Stimulated activated CD4-positive, alpha-beta T cell treated with anti-CD3 and anti-CD28 coated beads, Interleukin-2, amount 100 ng/mL, for 24 hours (primary cell): ENCODE measurements around the gene LAMA1.
"Not testable (repeated sequence)": the region's sequence is repeated elsewhere in the genome, so short reads cannot be mapped to it uniquely, and the experiment has no call there.

Source experiments
- DNase-seq, 2 donors: peaks; one replicate each; pipeline ENCODE4 v3.0.0-alpha.2; 2020

Gene LAMA1

DNA sequence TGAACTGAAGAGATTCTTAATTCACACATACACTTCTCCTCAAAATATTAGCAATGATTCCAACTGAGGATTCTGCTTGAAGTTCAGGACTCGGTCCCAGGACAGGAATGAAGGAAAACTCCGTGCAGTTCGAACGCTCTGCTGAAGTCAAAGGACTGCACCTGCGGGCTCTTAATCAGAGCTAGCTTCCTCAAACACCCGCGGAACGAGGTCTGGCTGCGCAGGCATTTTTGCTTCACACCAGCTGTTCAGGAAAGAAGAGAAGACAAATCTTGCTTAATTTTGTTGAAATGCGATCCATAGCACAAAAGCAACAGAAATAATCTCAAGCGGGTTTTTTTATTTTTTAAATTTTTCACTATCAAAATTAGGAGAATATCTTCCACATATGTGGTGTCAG is 175.6 kb downstream of the LAMA1 start:
- no peak for DNase-seq

DNA sequence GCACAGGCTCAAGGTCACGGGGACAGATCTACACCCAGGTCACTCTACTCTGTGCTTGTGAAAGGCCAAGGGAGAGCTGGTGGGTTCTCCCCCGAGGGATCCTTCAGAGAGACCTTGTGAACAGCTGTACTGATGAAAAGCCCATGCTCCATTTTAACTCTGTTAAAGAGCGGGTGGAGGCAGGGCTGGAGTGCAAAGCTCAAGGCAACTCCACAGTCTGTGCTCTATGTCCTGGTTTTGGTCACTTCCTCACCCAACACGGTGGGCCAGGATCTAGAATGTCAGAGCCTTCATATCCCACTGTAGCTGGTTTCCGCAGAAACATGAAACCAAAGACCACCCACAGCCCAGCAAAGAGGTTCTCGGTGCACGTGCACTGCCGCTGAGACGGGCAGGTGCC is 177.1 kb downstream of the LAMA1 start:
- DNase-seq, result no peak

DNA sequence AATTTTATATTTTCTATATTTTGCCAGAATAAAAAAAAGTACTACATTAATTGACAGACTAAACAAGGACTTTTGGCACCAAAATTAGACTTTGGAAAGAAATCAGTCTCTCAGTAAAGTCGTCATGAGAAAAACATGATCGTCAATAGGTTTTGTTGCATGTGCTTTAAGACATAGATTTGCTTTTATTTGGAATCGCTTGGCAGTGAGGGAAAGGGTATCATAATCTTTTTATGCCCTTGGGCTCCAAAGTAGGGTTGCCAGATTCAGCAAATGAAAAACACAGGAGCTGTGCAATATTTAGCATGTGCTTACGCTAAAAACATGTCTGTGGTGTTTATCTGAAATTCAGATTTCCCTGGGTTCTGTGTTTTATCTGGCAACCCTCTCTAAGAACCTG is 177.6 kb downstream of the LAMA1 start:
- no peak for DNase-seq

DNA sequence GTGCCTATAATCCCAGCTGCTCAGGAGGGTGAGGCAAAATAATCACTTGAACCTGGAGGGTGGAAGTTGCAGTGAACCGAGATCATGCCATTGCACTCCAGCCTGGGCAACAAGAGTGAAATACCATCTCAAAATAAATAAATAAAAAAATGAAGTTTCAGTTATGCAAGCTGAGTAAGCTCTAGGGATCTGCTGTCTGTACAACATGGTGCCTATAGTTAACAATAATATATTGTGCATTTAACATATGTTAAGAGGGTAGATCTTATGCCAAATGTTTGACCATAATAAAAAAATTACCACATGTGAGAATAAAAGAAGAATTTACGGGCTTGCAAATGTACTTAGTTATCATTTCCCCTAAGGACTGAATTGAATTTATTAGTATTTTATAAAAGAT is 179.2 kb downstream of the LAMA1 start:
- not testable (repeated sequence) for DNase-seq

DNA sequence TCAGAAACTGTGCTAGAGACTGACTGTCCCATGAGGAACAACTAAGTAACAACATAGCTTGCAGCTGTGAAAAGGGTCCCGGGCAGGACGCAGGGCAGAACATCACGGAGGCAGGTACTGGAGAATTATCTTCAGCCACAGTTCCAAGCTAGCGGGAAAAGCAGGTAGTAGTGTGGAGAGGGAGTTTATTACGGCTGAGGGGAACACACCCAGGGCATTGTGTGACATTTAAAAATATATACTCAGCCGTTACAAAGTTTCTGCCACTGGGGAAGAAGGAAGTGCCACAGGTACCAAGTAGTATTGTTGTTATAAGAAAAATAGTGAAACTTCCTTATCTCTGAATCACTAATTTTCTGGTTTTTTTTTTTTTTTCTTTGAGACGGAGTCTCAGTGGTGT is 179.6 kb downstream of the LAMA1 start:
- DNase-seq, result no peak

DNA sequence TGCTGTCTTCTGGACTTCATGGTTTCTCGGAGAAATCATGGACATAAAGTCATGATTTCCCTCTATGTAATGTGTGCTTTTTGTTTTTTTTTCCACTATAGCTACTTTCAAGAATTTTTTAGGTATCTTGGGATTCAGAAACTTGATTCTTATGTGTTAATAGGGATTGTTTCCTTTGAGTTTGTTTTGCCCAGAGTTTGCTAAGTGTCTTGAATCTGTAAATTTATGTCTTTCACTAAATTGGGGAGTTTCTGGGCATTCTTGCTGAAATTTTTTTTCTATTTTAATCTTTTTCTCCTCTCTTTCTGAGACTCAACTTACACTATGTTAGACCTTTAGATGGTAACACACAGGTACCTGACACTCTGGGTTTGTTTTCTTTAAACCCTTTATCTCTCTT is 182.7 kb downstream of the LAMA1 start:
- no peak for DNase-seq

DNA sequence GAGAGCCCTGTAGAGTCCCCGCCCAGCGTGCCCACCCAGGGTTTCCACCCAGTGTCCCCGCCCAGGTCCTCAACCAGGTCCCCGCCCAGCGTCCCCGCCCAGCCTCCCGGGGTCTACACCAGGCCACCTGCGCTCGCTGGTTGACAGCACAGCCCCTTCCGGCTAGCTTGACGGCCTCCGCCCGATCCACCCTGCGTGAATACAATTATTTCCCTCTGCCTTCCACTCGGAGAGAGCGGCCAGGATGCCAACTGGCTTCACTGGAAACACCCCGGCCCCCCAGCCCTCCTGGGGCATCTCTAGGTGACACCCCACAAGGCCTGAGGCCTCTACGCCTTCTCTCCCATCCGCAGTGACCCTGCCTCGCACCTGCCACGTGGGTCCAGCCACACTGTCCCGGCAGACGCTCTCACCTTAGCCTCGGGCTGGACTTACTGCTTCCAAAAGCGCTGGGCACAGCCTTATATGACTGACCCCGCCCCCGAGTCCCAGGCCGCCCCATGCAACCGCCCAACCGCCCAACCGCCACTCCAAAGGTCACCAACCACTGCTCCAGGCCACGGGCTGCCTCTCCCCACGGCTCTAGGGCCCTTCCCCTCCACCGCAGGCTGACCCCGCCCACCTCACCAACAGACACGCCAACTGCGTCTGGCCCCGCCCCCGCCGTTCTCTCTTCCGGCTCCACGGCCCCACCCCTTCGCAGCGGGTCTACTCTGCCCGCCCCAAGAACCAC is 188.1 kb downstream of the LAMA1 start:
- no peak for DNase-seq

DNA sequence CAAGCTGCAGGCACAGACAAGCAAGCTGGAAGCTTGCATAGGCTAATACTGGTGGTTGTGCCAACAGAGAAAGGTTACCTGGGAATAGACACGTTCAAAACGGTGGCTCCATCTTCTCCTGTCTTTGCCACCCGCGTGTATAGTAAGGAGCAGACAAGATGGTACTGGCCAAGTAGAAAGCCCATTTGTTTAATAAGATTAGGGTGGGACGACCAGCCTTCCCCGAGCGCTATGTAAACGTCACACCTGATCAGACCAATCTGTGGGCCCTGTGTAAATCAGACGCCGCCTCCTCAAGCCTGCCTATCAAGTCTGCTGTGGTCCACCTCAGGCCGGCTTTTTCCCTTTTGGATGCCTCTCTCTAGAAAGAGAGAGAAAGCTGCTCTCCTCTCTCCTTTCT is 189.2 kb downstream of the LAMA1 start:
- no peak for DNase-seq

DNA sequence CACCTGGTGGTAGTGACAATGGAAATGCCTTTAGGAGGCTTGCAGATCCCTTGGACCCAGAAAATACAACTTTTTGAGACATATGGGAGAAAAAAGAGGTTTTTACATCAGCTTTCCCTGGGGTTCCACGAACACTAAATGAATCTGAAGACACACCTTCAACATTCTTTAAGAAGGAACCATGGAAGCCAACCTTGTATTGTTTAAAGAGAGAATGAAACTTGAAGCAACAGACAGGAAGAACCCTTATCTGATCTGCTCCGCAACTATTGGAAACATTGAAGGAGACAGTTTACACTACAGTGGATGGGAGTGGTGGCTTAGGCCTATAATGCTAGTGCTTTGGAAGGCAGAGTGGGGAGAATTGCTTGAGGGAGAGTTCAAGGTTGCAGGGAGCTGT is 190.4 kb downstream of the LAMA1 start:
- DNase-seq, result no peak

DNA sequence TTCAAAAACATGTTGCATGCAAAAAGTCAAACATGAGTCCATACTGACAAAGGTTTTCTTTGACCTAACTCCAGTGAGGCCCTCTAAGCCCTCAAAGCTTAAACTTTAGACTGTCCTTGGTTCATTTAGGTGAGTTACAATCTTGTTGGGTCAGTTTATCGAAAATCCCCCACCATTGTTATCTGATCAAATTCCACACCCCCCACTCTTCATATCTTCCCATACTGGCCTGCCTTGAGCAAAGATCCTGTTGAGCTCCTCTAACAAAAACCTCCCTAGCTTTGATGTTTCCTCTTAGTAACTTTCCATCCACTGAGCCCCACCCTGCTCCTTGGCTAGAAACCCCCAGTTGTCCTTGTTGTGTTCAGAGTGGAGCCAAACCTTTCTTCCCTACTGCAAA is 194.4 kb downstream of the LAMA1 start:
- DNase-seq, result no peak

DNA sequence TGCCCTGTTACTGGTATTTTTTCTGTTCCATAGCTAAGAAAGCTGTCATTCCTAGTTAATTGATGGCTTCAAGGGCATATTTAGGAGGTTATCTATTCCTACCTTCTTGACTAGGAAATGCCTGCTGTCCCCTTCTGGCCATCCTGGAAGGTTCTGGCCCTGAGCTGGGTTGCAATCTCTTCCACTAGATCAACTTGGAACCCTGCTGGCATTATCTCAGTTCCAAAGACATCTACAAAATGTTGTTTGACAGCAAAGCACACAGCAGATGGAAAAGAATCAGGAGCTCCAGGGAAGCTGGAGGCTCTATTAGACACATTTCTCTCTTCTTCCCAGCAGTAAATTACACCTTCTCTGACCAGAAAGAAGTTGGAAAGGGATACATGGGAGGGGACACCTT is 196.0 kb downstream of the LAMA1 start:
- no peak for DNase-seq

DNA sequence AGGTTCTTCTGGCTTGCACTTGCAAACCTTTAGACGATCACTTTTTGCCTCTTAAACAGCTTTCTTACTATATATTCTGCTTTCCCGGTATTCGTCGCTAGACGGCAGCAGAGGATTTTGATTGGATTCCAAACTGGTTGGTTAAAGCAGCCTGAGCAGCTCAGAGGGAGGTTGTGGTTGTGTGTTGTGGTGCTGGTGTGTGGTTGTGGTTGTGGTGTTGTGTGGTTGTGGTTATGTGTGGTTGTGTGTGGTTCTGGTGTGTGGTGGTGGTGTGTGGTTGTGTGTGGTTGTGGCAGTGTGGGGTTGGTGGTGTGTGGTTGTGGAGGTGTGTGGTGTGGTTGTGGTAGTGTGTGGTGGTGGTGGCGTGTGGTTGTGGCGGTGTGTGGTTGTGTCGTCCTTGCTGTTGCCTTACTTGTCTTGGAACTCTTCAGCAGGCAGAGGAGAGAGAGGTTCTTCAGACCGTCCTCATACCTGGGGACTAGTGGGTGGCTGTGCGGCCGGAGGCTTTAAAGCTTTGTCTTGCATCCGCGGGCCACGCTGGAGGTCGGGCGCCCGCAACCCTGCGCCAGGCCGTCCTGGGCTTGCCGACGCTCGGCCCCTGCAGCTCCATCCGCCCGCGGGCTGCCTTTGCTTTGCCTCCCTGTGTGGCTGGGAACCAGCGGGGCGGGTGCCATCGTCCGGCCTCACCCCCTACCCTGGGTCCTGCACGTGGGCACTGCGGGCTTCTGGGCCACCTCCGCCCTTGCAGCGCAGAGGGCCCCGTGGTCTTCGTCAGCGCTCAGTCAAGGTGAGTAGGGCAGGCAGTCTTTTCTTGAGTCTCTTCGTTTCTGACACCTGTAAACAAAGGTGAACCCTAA is 197.3 kb downstream of the LAMA1 start:
- peak in 1 of 2 donors; percentile 33 for DNase-seq

DNA sequence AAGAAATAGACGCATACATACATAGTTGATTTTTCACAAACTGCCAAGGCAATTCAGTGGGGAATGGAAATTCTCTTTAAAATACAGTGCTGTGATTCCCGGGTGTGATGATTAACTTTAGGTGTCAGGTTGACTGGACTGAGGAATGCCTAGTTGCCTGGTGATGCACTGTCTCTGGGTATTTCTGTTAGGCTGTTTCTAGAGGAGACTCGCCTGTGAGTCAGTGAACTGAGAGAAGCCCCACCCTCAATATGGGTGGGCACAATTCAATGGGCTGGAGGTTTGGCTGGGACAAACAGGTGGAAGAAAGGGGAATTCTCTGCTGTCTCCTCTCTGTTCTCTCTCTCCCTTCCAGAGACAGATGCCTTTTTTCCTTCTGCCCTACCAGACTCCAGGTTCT is 200.5 kb downstream of the LAMA1 start:
- no peak for DNase-seq

DNA sequence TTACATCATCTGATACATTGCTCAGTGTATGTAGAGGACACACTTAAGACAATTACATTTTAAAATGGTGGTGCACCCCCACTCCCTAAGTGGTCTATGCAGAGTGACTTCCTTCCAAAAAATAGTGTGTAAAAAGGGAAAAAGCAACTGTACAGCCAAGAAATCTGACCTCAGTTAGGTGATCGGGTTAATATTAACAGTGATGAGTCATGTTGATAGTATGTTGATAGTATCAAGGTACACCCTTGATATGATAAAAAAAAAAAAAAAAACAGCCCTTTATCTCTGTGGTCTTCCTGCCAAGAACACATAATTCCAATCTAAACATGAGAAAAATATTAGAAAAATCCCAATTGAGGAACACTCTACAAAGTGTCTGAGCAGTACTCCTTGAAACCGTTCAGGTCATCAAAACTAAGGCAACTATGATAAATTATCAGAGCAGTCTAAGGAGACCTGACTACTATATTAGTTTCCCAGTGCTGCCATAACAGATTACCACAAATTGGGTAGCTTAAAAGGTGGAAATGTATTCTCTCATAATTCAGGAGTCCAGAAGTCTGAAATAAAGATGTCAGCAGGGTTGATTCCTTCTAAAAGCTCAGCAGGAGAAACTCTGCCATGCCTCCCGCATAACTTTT is 216.2 kb downstream of the LAMA1 start:
- no peak for DNase-seq

DNA sequence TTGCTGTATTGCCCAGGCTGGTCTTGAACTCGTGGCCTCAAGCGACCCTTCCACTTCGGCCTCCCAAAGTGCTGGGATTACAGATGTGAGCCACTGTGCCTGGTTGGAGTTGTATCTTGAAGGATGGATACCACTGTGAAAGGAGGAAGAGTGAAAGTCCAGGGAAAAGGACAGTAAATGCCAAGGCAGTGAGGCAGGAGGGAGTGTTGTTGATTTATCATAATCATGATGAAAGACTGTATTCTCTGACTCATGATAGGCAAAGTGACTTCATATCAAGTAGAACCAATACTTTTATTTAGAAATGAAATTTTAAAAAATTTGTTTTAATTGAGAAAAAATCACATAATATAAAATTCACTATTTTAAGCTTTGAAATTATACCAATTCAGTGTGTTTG is 225.8 kb downstream of the LAMA1 start:
- DNase-seq, result no peak
